Measurements from ENCODE around the gene NOP56.

NOP56 gene

DNA sequence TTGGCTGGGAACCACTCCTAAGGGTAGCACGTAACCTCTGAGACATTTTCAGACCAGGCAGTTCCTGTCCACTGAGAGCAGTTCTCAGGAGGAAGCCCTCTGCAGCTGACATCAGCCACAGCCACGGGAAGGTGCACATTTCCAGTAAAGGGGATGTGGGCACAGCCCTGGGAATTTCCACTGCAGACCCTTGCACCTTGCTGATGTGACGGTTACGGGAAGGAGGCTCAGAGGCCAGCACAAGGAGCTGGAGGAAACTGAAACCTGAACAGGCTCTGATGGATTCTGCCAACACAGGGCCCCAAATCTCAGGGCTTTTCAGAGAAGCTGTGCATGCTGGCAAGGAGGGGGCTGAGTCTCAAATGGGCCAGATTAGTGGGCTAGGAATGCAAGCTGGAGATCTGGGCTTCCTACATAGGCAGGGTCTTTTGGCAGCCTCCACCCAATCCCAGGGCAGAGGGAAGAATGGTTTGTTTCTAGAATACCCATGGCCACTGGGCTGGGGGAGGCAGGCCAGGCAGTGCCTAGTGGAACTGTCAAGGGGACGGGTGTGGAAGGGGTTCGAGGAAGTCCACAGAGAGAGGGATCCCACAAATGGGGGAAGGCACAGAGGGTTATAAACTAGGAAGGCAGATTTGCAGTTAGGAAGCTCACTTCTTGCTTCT is 54.4 kb downstream of the NOP56 start:
- DNase-seq: no peak

DNA sequence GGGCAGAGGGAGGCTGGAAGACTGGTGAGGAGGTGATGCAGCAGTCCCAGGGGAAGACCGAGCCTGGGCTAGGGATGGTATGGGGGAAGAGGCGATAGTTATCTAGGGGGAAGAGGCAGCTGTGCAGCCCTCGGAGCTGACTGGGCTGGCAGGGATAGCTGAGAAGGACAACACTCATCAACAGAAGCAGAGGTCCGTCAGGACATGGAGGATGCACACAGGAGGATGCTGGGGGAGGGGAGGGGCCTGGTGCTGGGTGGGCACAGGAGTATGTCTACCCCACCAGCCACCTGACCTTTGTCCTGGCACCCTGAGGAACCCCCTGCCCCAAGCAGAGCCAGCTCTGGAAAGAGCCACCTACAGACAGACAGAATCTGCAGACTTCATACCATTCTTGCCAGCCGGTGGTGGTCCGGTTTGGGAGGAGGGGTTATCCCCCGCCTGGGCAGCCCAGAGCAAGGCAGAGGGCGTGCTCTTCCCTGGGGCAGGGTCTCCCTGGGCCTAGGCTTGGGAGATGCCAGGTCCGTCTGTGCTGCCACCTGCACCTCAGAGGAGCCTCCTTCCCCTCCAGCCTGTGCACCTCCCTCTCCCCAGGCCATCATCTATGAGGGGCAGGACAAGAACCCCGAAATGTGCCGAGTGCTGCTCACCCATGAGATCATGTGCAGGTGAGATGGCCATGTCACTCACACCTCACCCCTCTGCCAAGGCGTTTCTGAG is 55.1 kb downstream of the NOP56 start:
- no peak for DNase-seq
